GM23338 (cell line): ENCODE measurements around the gene GSG1L. TPM values are rescaled to one million over a fixed set of nuclear protein-coding genes. Genes with fewer than 3 reads are reported as not detected.

Experiments
- ATAC-seq: fragments of 200-7000 bp; cut with Tn5 transposase; 3 replicates; pipeline ENCODE4 v1.9.1; 2020
- DNase-seq: peaks from one replicate; pipeline ENCODE4 v3.0.0-alpha.2; 2015; ENCODE audit warnings: low spot score
- H2AFZ ChIP-seq: fragments of 200-600 bp; sonication (generic); 2 replicates; pipeline ENCODE4 v1.8.0; 2016; ENCODE audit warnings: antibody characterized with exemption, mild to moderate bottlenecking, moderate library complexity
- H3F3A ChIP-seq: fragments of 200-600 bp; sonication (generic); replicated peaks from 2 replicates; pipeline ENCODE4 v1.8.0; 2017; ENCODE audit warnings: antibody characterized with exemption, mixed run types, low read depth
- H3K27ac ChIP-seq: fragments of 200-600 bp; sonication (generic); 2 replicates; pipeline ENCODE4 v1.6.1; 2016; ENCODE audit warnings: low read depth
- H3K27me3 ChIP-seq: fragments of 200-600 bp; sonication (generic); 2 replicates; pipeline ENCODE4 v1.8.0; 2016; ENCODE audit warnings: mild to moderate bottlenecking, mixed run types, moderate library complexity; ENCODE audit not compliant: insufficient read depth
- H3K36me3 ChIP-seq: fragments of 200-600 bp; sonication (generic); 2 replicates; pipeline ENCODE4 v1.8.0; 2016; ENCODE audit warnings: mild to moderate bottlenecking; ENCODE audit not compliant: insufficient read depth
- H3K4me1 ChIP-seq: fragments of 200-600 bp; sonication (generic); 2 replicates; pipeline ENCODE4 v1.8.0; 2016; ENCODE audit warnings: mild to moderate bottlenecking, moderate library complexity; ENCODE audit not compliant: insufficient read depth
- H3K4me2 ChIP-seq: fragments of 200-600 bp; sonication (generic); 2 replicates; pipeline ENCODE4 v1.7.1; 2017; ENCODE audit warnings: mixed run types
- H3K4me3 ChIP-seq: fragments of 200-600 bp; sonication (generic); 2 replicates; pipeline ENCODE4 v1.6.1; 2016; ENCODE audit warnings: mixed run types
- H3K79me2 ChIP-seq: fragments of 200-600 bp; sonication (generic); replicated peaks from 2 replicates; pipeline ENCODE4 v1.8.0; 2017; ENCODE audit warnings: mild to moderate bottlenecking; ENCODE audit not compliant: insufficient read depth
- H3K9me2 ChIP-seq: fragments of 200-600 bp; sonication (generic); 2 replicates; pipeline ENCODE4 v1.8.0; 2017; ENCODE audit not compliant: insufficient read depth
- H4K20me1 ChIP-seq: fragments of 200-600 bp; sonication (generic); replicated peaks from 2 replicates; pipeline ENCODE4 v1.8.0; 2017; ENCODE audit warnings: mild to moderate bottlenecking; ENCODE audit not compliant: insufficient read depth
- H3K27ac Mint-ChIP-seq: 2 replicates; pipeline ENCODE4 v1.8.0; 2020; ENCODE audit warnings: inconsistent platforms, mild to moderate bottlenecking, moderate library complexity, mixed read lengths
- H3K27me3 Mint-ChIP-seq: 3 replicates; pipeline ENCODE4 v1.8.0; 2022; ENCODE audit warnings: low read depth, mild to moderate bottlenecking, moderate library complexity, mixed read lengths, inconsistent platforms; ENCODE audit not compliant: insufficient read depth, poor library complexity
- H3K36me3 Mint-ChIP-seq: 3 replicates; pipeline ENCODE4 v1.8.0; 2021; ENCODE audit warnings: low read depth, mild to moderate bottlenecking, inconsistent platforms, moderate library complexity, mixed read lengths
- H3K4me1 Mint-ChIP-seq: 3 replicates; pipeline ENCODE4 v1.8.0; 2020; ENCODE audit warnings: mild to moderate bottlenecking, inconsistent platforms, mixed read lengths
- H3K4me3 Mint-ChIP-seq: 3 replicates; pipeline ENCODE4 v1.8.0; 2021; ENCODE audit warnings: moderate library complexity, mild to moderate bottlenecking, inconsistent platforms, mixed read lengths
- H3K9me3 Mint-ChIP-seq: 3 replicates; pipeline ENCODE4 v1.8.0; 2020; ENCODE audit warnings: moderate library complexity, mild to moderate bottlenecking, inconsistent platforms, mixed read lengths
- ETS1 ChIP-seq: IDR thresholded peaks from 2 replicates; pipeline ENCODE4 v1.6.1; 2016; ENCODE audit warnings: antibody characterized with exemption
- EZH2 ChIP-seq: fragments of 200-600 bp; sonication (generic); IDR thresholded peaks from one replicate; pipeline ENCODE4 v1.8.0; 2017; ENCODE audit warnings: antibody characterized with exemption, mild to moderate bottlenecking, low read depth; ENCODE audit not compliant: unreplicated experiment
- EZH2phosphoT487 ChIP-seq: fragments of 200-600 bp; sonication (generic); IDR thresholded peaks from one replicate; pipeline ENCODE4 v1.8.1; 2018; ENCODE audit warnings: antibody characterized with exemption; ENCODE audit not compliant: unreplicated experiment
- POLR2AphosphoS5 ChIP-seq: IDR thresholded peaks from 2 replicates; pipeline ENCODE4 v1.6.1; 2016; ENCODE audit warnings: antibody characterized with exemption, low read depth
- REST ChIP-seq: IDR thresholded peaks from one replicate; pipeline ENCODE4 v1.6.1; 2018; ENCODE audit warnings: antibody characterized with exemption; ENCODE audit not compliant: unreplicated experiment
- ZNF114 ChIP-seq: fragments of 250-450 bp; sonication (Bioruptor Pico); IDR thresholded peaks from 2 replicates; pipeline ENCODE4 v1.5.0; 2020; ENCODE audit warnings: mild to moderate bottlenecking, moderate library complexity
- polyA plus RNA-seq: library from polyadenylated mRNA; unstranded; fragments of >200 nt; fragmentation: Nextera tagmentation; extraction: Ambion mirVana; gene quantifications from 2 replicates; pipeline ENCODE4 v1.2.1, GENCODE V29; 2016
- total RNA-seq: library from RNA; depleted of rRNA; stranded (reverse); fragments of >200 nt; shearing (Covaris generic); gene quantifications from 2 replicates; pipeline ENCODE4 v1.2.3, GENCODE V29; 2014
- TF ChIP-seq, protein P1 (sequence below): fragments of 250-450 bp; sonication (Bioruptor Pico); IDR thresholded peaks from 2 replicates; pipeline ENCODE4 v1.5.0; 2020; ENCODE audit warnings: mild to moderate bottlenecking, moderate library complexity

GSG1L gene
- total and polyA plus RNA-seq, 2 experiments from 2014 or later: 0.36 to 0.63 TPM

- TF ChIP-seq, protein P1, sequence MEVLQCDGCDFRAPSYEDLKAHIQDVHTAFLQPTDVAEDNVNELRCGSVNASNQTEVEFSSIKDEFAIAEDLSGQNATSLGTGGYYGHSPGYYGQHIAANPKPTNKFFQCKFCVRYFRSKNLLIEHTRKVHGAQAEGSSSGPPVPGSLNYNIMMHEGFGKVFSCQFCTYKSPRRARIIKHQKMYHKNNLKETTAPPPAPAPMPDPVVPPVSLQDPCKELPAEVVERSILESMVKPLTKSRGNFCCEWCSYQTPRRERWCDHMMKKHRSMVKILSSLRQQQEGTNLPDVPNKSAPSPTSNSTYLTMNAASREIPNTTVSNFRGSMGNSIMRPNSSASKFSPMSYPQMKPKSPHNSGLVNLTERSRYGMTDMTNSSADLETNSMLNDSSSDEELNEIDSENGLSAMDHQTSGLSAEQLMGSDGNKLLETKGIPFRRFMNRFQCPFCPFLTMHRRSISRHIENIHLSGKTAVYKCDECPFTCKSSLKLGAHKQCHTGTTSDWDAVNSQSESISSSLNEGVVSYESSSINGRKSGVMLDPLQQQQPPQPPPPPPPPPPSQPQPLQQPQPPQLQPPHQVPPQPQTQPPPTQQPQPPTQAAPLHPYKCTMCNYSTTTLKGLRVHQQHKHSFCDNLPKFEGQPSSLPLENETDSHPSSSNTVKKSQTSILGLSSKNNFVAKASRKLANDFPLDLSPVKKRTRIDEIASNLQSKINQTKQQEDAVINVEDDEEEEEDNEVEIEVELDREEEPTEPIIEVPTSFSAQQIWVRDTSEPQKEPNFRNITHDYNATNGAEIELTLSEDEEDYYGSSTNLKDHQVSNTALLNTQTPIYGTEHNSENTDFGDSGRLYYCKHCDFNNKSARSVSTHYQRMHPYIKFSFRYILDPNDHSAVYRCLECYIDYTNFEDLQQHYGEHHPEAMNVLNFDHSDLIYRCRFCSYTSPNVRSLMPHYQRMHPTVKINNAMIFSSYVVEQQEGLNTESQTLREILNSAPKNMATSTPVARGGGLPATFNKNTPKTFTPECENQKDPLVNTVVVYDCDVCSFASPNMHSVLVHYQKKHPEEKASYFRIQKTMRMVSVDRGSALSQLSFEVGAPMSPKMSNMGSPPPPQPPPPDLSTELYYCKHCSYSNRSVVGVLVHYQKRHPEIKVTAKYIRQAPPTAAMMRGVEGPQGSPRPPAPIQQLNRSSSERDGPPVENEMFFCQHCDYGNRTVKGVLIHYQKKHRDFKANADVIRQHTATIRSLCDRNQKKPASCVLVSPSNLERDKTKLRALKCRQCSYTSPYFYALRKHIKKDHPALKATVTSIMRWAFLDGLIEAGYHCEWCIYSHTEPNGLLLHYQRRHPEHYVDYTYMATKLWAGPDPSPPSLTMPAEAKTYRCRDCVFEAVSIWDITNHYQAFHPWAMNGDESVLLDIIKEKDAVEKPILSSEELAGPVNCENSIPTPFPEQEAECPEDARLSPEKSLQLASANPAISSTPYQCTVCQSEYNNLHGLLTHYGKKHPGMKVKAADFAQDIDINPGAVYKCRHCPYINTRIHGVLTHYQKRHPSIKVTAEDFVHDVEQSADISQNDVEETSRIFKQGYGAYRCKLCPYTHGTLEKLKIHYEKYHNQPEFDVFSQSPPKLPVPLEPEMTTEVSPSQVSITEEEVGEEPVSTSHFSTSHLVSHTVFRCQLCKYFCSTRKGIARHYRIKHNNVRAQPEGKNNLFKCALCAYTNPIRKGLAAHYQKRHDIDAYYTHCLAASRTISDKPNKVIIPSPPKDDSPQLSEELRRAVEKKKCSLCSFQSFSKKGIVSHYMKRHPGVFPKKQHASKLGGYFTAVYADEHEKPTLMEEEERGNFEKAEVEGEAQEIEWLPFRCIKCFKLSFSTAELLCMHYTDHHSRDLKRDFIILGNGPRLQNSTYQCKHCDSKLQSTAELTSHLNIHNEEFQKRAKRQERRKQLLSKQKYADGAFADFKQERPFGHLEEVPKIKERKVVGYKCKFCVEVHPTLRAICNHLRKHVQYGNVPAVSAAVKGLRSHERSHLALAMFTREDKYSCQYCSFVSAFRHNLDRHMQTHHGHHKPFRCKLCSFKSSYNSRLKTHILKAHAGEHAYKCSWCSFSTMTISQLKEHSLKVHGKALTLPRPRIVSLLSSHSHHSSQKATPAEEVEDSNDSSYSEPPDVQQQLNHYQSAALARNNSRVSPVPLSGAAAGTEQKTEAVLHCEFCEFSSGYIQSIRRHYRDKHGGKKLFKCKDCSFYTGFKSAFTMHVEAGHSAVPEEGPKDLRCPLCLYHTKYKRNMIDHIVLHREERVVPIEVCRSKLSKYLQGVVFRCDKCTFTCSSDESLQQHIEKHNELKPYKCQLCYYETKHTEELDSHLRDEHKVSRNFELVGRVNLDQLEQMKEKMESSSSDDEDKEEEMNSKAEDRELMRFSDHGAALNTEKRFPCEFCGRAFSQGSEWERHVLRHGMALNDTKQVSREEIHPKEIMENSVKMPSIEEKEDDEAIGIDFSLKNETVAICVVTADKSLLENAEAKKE: no peak
- no peak for TF ChIP-seq ZNF114
Observed at GRCh38 chr16:28019218-28019617, 44.3 kb downstream of the GSG1L start (continued).

- H3K4me2 ChIP-seq: no peak overlapping the region
- TF ChIP-seq ZNF114 (no peak), POLR2AphosphoS5 (no peak), ETS1 (no peak), EZH2 (no peak), REST (no peak), EZH2phosphoT487 (no peak)
Observed at GRCh38 chr16:28014851-28015250, 48.7 kb downstream of the GSG1L start.

More at GRCh38 chr16:28014851-28015250, 48.7 kb downstream of the GSG1L start:
- Histone ChIP-seq H3K4me3 (no peak overlapping the region), H3K79me2 (no peaks in the 10 kb centered on the region), H3F3A (no peaks in the 10 kb centered on the region), H3K27me3 (no peaks in the 10 kb centered on the region), H3K9me2 (no peaks in the 10 kb centered on the region), H3K4me1 (no peaks in the 10 kb centered on the region), H4K20me1 (no peaks in the 10 kb centered on the region), H2AFZ (no peak overlapping the region), H3K36me3 (no peaks in the 10 kb centered on the region), H3K27ac (no peak overlapping the region)
- Mint-ChIP-seq H3K9me3 (peaks cover 2% of the 10 kb centered on the region; the same call in 1 of the 3 replicates), H3K4me3 (no peak overlapping the region), H3K27ac (no peak overlapping the region), H3K36me3 (no peaks in the 10 kb centered on the region; the same call in 2 of the 3 replicates), H3K27me3 (peaks cover 10% of the 10 kb centered on the region), H3K4me1 (no peaks in the 10 kb centered on the region)
- ATAC-seq (no peak), DNase-seq (no peak)
